Nephron (organoid): ENCODE data around the gene CPN1.
"Not testable (repeated sequence)": the region's sequence is repeated elsewhere in the genome, so short reads cannot be mapped to it uniquely, and the experiment has no call there.

ENCODE experiments used
- H3K27ac Mint-ChIP-seq, 3 experiments: 2 replicates each; pipeline ENCODE4 v1.8.0; 2020; ENCODE audit warnings: mixed read lengths in 3 of 3, mild to moderate bottlenecking in 2 of 3, moderate library complexity in 1 of 3
- H3K27me3 Mint-ChIP-seq: 2 replicates; pipeline ENCODE4 v1.8.0; 2021; ENCODE audit warnings: low read depth, mild to moderate bottlenecking, moderate library complexity, mixed read lengths
- H3K36me3 Mint-ChIP-seq: 2 replicates; pipeline ENCODE4 v1.8.0; 2020; ENCODE audit warnings: low read depth, mixed read lengths
- H3K4me1 Mint-ChIP-seq: 2 replicates; pipeline ENCODE4 v1.8.0; 2020; ENCODE audit warnings: mixed read lengths
- H3K4me3 Mint-ChIP-seq, 3 experiments: 2 replicates each; pipeline ENCODE4 v1.8.0; 2020; ENCODE audit warnings: mild to moderate bottlenecking in 3 of 3, mixed read lengths in 3 of 3, moderate library complexity in 2 of 3
- H3K9me3 Mint-ChIP-seq: 2 replicates; pipeline ENCODE4 v1.8.0; 2020; ENCODE audit warnings: mixed read lengths
- CTCF ChIP-seq, 3 experiments: fragments of 200-600 bp; sonication (generic); IDR thresholded peaks; one replicate each; pipeline ENCODE4 v1.5.0; 2021; ENCODE audit warnings: antibody characterized with exemption in 3 of 3; ENCODE audit not compliant: unreplicated experiment in 3 of 3

CPN1 gene

GRCh38 chr10:100089241-100089640 is 7.6 kb upstream of the CPN1 start:
- no peak for TF ChIP-seq CTCF (IDR thresholded peaks at IDR 0.05; ENCODE audit: unreplicated experiment in 3 of 3)
- H3K4me3 Mint-ChIP-seq, result no peak overlapping the region

GRCh38 chr10:100086708-100087107 is 5.0 kb upstream of the CPN1 start:
- H3K27me3 Mint-ChIP-seq, H3K4me3 Mint-ChIP-seq, H3K4me1 Mint-ChIP-seq, H3K36me3 Mint-ChIP-seq, H3K9me3 Mint-ChIP-seq, H3K27ac Mint-ChIP-seq: not testable (repeated sequence)

More at GRCh38 chr10:100089241-100089640, 7.6 kb upstream of the CPN1 start:
- H3K27ac Mint-ChIP-seq, result no peak overlapping the region
- H3K27me3 Mint-ChIP-seq, result peaks cover 4% of the 10 kb centered on the region
- peaks cover 10% of the 10 kb centered on the region for H3K9me3 Mint-ChIP-seq
- H3K4me1 Mint-ChIP-seq, result no peaks in the 10 kb centered on the region
- no peaks in the 10 kb centered on the region for H3K36me3 Mint-ChIP-seq

GRCh38 chr10:100085596-100085995 is 3.9 kb upstream of the CPN1 start:
- TF ChIP-seq CTCF (IDR thresholded peaks at IDR 0.05; ENCODE audit: unreplicated experiment in 3 of 3), result no peak
- Mint-ChIP-seq H3K4me1 (no peaks in the 10 kb centered on the region), H3K4me3 (no peak overlapping the region), H3K27me3 (peaks cover 4% of the 10 kb centered on the region), H3K27ac (no peak overlapping the region), H3K36me3 (no peaks in the 10 kb centered on the region), H3K9me3 (peaks cover 5% of the 10 kb centered on the region)

- H3K27ac Mint-ChIP-seq, result no peak overlapping the region
These were observed 2.0 kb upstream of the CPN1 start for GRCh38 chr10:100083623-100084022.

GRCh38 chr10:100082276-100082675 is 607 bp upstream of the CPN1 start:
- H3K4me1 Mint-ChIP-seq, H3K27me3 Mint-ChIP-seq, H3K4me3 Mint-ChIP-seq, H3K9me3 Mint-ChIP-seq, H3K36me3 Mint-ChIP-seq, H3K27ac Mint-ChIP-seq: not testable (repeated sequence)

More at GRCh38 chr10:100083623-100084022, 2.0 kb upstream of the CPN1 start:
- Mint-ChIP-seq H3K9me3 (peaks cover 1% of the 10 kb centered on the region), H3K4me1 (no peaks in the 10 kb centered on the region), H3K4me3 (no peak overlapping the region), H3K27me3 (peaks cover 4% of the 10 kb centered on the region), H3K36me3 (no peaks in the 10 kb centered on the region)
- TF ChIP-seq CTCF (IDR thresholded peaks at IDR 0.05; ENCODE audit: unreplicated experiment in 3 of 3), result no peak

- Mint-ChIP-seq H3K4me1 (no peaks in the 10 kb centered on the region), H3K9me3 (no peaks in the 10 kb centered on the region), H3K4me3 (no peak overlapping the region), H3K27ac (no peak overlapping the region), H3K36me3 (no peaks in the 10 kb centered on the region), H3K27me3 (no peaks in the 10 kb centered on the region)
- TF ChIP-seq CTCF (IDR thresholded peaks at IDR 0.05; ENCODE audit: unreplicated experiment in 3 of 3), result no peak
These were observed 4.9 kb downstream of the CPN1 start for GRCh38 chr10:100076750-100077149.

GRCh38 chr10:100075426-100076220 is 6.0 kb downstream of the CPN1 start:
- Mint-ChIP-seq H3K4me1 (no peaks in the 10 kb centered on the region), H3K27ac (no peak overlapping the region), H3K27me3 (no peaks in the 10 kb centered on the region), H3K36me3 (no peaks in the 10 kb centered on the region), H3K4me3 (no peak overlapping the region), H3K9me3 (no peaks in the 10 kb centered on the region)
- no peak for TF ChIP-seq CTCF (IDR thresholded peaks at IDR 0.05; ENCODE audit: unreplicated experiment in 3 of 3)
